Esophagus muscularis mucosa (tissue), 4 donors: ENCODE results near the gene KRTAP19-6.

ENCODE experiments used
- CTCF ChIP-seq, 3 experiments: fragments of 200-600 bp in 2 of 3; fragments of 450-650 bp in 1 of 3; sonication (generic) in 2 of 3; IDR thresholded peaks; one replicate each; pipeline ENCODE4 v1.5.1; 2017 to 2019; ENCODE audit warnings: antibody characterized with exemption in 3 of 3, mild to moderate bottlenecking in 2 of 3, moderate library complexity in 1 of 3
- EP300 ChIP-seq: sonication (generic); formaldehyde crosslinking; IDR thresholded peaks from one replicate; pipeline ENCODE4 v1.6.1; 2017; ENCODE audit warnings: antibody characterized with exemption
- POLR2A ChIP-seq: fragments of 450-650 bp; IDR thresholded peaks from one replicate; pipeline ENCODE4 v1.6.1; 2017; ENCODE audit warnings: antibody characterized with exemption, moderate library complexity, mild to moderate bottlenecking, low read depth
- POLR2AphosphoS5 ChIP-seq, 2 donors: sonication (generic); formaldehyde crosslinking; IDR thresholded peaks; one replicate each; pipeline ENCODE4 v1.6.1; 2017; ENCODE audit warnings: antibody characterized with exemption in 2 of 2

- TF ChIP-seq CTCF (IDR thresholded peaks at IDR 0.05), result no peak
- no peak for TF ChIP-seq EP300
- TF ChIP-seq POLR2A, result no peak
- TF ChIP-seq POLR2AphosphoS5 (IDR thresholded peaks at IDR 0.05), result no peak
Measured at GRCh38 chr21:30582870-30583269, 41.2 kb upstream of the KRTAP19-6 start.
